Measurements from ENCODE around the gene GTF2F2. TPM values are rescaled to one million over a fixed set of nuclear protein-coding genes. Genes with fewer than 3 reads are reported as not detected.

GTF2F2 gene
- total RNA-seq, 1 experiment from 2014 or later = 33.8 TPM

- no peak for TF ChIP-seq ZNF138 (CRISPR knock-in tag; conservative IDR thresholded peaks at IDR 0.05)
- TF ChIP-seq NR1H2 (CRISPR knock-in tag; IDR thresholded peaks at IDR 0.05) = no peak
- no peak for TF ChIP-seq CREB1 (CRISPR knock-in tag; IDR thresholded peaks at IDR 0.05)
- TF ChIP-seq, protein P1, sequence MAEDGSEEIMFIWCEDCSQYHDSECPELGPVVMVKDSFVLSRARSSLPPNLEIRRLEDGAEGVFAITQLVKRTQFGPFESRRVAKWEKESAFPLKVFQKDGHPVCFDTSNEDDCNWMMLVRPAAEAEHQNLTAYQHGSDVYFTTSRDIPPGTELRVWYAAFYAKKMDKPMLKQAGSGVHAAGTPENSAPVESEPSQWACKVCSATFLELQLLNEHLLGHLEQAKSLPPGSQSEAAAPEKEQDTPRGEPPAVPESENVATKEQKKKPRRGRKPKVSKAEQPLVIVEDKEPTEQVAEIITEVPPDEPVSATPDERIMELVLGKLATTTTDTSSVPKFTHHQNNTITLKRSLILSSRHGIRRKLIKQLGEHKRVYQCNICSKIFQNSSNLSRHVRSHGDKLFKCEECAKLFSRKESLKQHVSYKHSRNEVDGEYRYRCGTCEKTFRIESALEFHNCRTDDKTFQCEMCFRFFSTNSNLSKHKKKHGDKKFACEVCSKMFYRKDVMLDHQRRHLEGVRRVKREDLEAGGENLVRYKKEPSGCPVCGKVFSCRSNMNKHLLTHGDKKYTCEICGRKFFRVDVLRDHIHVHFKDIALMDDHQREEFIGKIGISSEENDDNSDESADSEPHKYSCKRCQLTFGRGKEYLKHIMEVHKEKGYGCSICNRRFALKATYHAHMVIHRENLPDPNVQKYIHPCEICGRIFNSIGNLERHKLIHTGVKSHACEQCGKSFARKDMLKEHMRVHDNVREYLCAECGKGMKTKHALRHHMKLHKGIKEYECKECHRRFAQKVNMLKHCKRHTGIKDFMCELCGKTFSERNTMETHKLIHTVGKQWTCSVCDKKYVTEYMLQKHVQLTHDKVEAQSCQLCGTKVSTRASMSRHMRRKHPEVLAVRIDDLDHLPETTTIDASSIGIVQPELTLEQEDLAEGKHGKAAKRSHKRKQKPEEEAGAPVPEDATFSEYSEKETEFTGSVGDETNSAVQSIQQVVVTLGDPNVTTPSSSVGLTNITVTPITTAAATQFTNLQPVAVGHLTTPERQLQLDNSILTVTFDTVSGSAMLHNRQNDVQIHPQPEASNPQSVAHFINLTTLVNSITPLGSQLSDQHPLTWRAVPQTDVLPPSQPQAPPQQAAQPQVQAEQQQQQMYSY (CRISPR knock-in tag; IDR thresholded peaks at IDR 0.05) = no peak
These were observed 134.1 kb downstream of the GTF2F2 start (continued) for GRCh38 chr13:45254396-45254795.

DNA sequence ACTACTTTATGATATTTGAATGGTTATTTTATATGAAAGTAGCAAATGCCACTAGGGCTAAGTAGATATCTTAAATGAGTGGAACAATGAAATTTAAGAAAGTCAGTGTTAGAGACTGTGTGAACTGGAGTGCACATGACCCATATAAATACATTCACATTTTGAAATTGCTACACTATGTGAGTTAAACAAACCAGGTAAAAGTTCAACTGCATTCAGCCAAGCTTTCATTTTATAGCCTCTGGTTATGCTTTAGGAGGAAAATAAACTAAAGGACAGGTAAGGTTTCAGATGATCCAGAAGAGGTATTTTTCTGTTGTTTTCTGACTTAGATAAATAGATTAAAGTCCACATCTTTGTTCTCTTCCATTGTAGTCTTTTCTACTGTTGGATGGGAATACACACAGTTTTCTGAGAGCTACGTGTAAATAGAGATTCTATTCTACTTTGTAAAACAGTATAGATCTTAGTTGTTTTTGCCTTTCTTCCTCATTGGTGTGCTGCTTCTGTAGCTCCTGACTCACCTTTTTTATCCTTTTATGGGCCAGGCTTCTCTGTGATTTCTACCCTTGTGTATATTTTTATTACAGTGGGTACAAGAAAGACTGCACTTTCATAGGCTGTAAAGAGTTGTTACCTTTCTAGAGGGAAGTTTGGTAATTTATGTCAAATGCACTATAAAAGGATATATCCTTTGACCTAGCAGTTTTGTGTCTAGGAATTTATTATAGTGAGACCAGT is 135.1 kb downstream of the GTF2F2 start:
- Mint-ChIP-seq H3K27ac (peak overlapping the region; percentile 51; the same call in 1 of the 2 replicates), H3K4me3 (no peak overlapping the region), H3K9me3 (no peaks in the 10 kb centered on the region), H3K4me1 (peaks cover 10% of the 10 kb centered on the region), H3K36me3 (peaks cover 7% of the 10 kb centered on the region; the same call in 1 of the 2 replicates), H3K27me3 (ENCODE audit: low read depth) (no peaks in the 10 kb centered on the region)
- ATAC-seq = no peak
- DNase-seq (ENCODE audit: low spot score) = no peak
- POLR2A ChIA-PET = no interaction called here
- CTCF ChIA-PET = no interaction called here
- TF ChIP-seq E2F5 (CRISPR knock-in tag; IDR thresholded peaks at IDR 0.05) (no peak), RELA (CRISPR knock-in tag; IDR thresholded peaks at IDR 0.05; ENCODE audit: borderline replicate concordance) (no peak), EMX1 (CRISPR knock-in tag; IDR thresholded peaks at IDR 0.05) (no peak), ZBTB21 (CRISPR knock-in tag; IDR thresholded peaks at IDR 0.05; ENCODE audit: borderline replicate concordance) (no peak), STAT6 (CRISPR knock-in tag; conservative IDR thresholded peaks at IDR 0.05; ENCODE audit: low read depth) (no peak), NR2C2 (CRISPR knock-in tag; IDR thresholded peaks at IDR 0.05) (no peak), IRF2 (CRISPR knock-in tag; IDR thresholded peaks at IDR 0.05; ENCODE audit: borderline replicate concordance, low read depth) (no peak), MXD4 (CRISPR knock-in tag; IDR thresholded peaks at IDR 0.05; ENCODE audit: borderline replicate concordance) (no peak), PREB (CRISPR knock-in tag; IDR thresholded peaks at IDR 0.05; ENCODE audit: borderline replicate concordance) (no peak)
- TF ChIP-seq, protein P2, sequence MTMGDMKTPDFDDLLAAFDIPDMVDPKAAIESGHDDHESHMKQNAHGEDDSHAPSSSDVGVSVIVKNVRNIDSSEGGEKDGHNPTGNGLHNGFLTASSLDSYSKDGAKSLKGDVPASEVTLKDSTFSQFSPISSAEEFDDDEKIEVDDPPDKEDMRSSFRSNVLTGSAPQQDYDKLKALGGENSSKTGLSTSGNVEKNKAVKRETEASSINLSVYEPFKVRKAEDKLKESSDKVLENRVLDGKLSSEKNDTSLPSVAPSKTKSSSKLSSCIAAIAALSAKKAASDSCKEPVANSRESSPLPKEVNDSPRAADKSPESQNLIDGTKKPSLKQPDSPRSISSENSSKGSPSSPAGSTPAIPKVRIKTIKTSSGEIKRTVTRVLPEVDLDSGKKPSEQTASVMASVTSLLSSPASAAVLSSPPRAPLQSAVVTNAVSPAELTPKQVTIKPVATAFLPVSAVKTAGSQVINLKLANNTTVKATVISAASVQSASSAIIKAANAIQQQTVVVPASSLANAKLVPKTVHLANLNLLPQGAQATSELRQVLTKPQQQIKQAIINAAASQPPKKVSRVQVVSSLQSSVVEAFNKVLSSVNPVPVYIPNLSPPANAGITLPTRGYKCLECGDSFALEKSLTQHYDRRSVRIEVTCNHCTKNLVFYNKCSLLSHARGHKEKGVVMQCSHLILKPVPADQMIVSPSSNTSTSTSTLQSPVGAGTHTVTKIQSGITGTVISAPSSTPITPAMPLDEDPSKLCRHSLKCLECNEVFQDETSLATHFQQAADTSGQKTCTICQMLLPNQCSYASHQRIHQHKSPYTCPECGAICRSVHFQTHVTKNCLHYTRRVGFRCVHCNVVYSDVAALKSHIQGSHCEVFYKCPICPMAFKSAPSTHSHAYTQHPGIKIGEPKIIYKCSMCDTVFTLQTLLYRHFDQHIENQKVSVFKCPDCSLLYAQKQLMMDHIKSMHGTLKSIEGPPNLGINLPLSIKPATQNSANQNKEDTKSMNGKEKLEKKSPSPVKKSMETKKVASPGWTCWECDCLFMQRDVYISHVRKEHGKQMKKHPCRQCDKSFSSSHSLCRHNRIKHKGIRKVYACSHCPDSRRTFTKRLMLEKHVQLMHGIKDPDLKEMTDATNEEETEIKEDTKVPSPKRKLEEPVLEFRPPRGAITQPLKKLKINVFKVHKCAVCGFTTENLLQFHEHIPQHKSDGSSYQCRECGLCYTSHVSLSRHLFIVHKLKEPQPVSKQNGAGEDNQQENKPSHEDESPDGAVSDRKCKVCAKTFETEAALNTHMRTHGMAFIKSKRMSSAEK (CRISPR knock-in tag; IDR thresholded peaks at IDR 0.05; ENCODE audit: borderline replicate concordance) = no peak
- TF ChIP-seq, protein P3, sequence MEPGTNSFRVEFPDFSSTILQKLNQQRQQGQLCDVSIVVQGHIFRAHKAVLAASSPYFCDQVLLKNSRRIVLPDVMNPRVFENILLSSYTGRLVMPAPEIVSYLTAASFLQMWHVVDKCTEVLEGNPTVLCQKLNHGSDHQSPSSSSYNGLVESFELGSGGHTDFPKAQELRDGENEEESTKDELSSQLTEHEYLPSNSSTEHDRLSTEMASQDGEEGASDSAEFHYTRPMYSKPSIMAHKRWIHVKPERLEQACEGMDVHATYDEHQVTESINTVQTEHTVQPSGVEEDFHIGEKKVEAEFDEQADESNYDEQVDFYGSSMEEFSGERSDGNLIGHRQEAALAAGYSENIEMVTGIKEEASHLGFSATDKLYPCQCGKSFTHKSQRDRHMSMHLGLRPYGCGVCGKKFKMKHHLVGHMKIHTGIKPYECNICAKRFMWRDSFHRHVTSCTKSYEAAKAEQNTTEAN (CRISPR knock-in tag; IDR thresholded peaks at IDR 0.05) = no peak
- TF ChIP-seq, protein P4, sequence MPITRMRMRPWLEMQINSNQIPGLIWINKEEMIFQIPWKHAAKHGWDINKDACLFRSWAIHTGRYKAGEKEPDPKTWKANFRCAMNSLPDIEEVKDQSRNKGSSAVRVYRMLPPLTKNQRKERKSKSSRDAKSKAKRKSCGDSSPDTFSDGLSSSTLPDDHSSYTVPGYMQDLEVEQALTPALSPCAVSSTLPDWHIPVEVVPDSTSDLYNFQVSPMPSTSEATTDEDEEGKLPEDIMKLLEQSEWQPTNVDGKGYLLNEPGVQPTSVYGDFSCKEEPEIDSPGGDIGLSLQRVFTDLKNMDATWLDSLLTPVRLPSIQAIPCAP (CRISPR knock-in tag; IDR thresholded peaks at IDR 0.05) = no peak
- TF ChIP-seq, protein P5, sequence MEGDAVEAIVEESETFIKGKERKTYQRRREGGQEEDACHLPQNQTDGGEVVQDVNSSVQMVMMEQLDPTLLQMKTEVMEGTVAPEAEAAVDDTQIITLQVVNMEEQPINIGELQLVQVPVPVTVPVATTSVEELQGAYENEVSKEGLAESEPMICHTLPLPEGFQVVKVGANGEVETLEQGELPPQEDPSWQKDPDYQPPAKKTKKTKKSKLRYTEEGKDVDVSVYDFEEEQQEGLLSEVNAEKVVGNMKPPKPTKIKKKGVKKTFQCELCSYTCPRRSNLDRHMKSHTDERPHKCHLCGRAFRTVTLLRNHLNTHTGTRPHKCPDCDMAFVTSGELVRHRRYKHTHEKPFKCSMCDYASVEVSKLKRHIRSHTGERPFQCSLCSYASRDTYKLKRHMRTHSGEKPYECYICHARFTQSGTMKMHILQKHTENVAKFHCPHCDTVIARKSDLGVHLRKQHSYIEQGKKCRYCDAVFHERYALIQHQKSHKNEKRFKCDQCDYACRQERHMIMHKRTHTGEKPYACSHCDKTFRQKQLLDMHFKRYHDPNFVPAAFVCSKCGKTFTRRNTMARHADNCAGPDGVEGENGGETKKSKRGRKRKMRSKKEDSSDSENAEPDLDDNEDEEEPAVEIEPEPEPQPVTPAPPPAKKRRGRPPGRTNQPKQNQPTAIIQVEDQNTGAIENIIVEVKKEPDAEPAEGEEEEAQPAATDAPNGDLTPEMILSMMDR (IDR thresholded peaks at IDR 0.05) = no peak

All from WTC11 (cell line).